ENCODE data around the gene VPS37C. TPM values are rescaled to one million over a fixed set of nuclear protein-coding genes. Genes with fewer than 3 reads are reported as not detected.
A peak's percentile ranks its signal among the peaks of the same experiment; 100 is the strongest.

VPS37C gene
- total and polyA plus RNA-seq, 4 donors: 2.6 to 6.1 (median 5.1) TPM

- H3K9ac ChIP-seq (ENCODE audit: low read depth in 1 of 2, low read length in 2 of 2): no peak overlapping the region
- peaks cover 0 to 8% (median 0%) of the 10 kb centered on the region in 4 donors for H3K36me3 ChIP-seq (ENCODE audit: control insufficient read depth in 4 of 4, insufficient read depth in 3 of 4, low read depth in 1 of 4, low read length in 3 of 4)
- no peak overlapping the region for H3K4me3 ChIP-seq (ENCODE audit: low read depth in 1 of 3, low read length in 3 of 3)
- H3K27ac ChIP-seq (ENCODE audit: low read depth in 1 of 2, low read length in 2 of 2): peak overlapping the region in 1 of 2 donors; percentile 26
- 62% methylated on average over 3 of the region's 3 CpGs for WGBS
- peaks cover 0 to 18% (median 15%) of the 10 kb centered on the region in 4 donors for H3K4me1 ChIP-seq (ENCODE audit: control insufficient read depth in 4 of 4, insufficient read depth in 4 of 4, low read length in 3 of 4)
- no peaks in the 10 kb centered on the region for H3K27me3 ChIP-seq (ENCODE audit: control insufficient read depth in 4 of 4, insufficient read depth in 4 of 4, low read length in 3 of 4)
- TF ChIP-seq YY1 (IDR thresholded peaks at IDR 0.05) (no peak), FOXA2 (IDR thresholded peaks at IDR 0.05) (no peak), MAX (IDR thresholded peaks at IDR 0.05) (no peak), ZBTB33 (IDR thresholded peaks at IDR 0.05) (no peak), RAD21 (IDR thresholded peaks at IDR 0.05) (no peak), HNF4A (conservative IDR thresholded peaks at IDR 0.05) (no peak), TAF1 (conservative IDR thresholded peaks at IDR 0.05) (no peak), CTCF (IDR thresholded peaks at IDR 0.05; ENCODE audit: low read depth, low read length, missing input control) (no peak), GABPA (IDR thresholded peaks at IDR 0.05 in 1 of 2, conservative IDR thresholded peaks at IDR 0.05 in 1 of 2) (no peak), JUND (IDR thresholded peaks at IDR 0.05) (no peak), RXRA (IDR thresholded peaks at IDR 0.05) (no peak), REST (IDR thresholded peaks at IDR 0.05) (no peak), SP1 (IDR thresholded peaks at IDR 0.05) (no peak), NR2F2 (IDR thresholded peaks at IDR 0.05) (no peak), HNF4G (IDR thresholded peaks at IDR 0.05) (no peak), ATF3 (IDR thresholded peaks at IDR 0.05) (no peak), EGR1 (IDR thresholded peaks at IDR 0.05; ENCODE audit: low read depth in 2 of 2) (no peak), FOXA1 (IDR thresholded peaks at IDR 0.05) (no peak)
- peaks cover 0 to 6% (median 0%) of the 10 kb centered on the region in 4 donors for H3K9me3 ChIP-seq (ENCODE audit: control insufficient read depth in 4 of 4, low read length in 3 of 4)
- DNase-seq (ENCODE audit: low spot score): no peak
Observed at GRCh38 chr11:61158691-61159381, 2.4 kb downstream of the VPS37C start.
